Measurements from ENCODE around the gene SEC11A.

DNA sequence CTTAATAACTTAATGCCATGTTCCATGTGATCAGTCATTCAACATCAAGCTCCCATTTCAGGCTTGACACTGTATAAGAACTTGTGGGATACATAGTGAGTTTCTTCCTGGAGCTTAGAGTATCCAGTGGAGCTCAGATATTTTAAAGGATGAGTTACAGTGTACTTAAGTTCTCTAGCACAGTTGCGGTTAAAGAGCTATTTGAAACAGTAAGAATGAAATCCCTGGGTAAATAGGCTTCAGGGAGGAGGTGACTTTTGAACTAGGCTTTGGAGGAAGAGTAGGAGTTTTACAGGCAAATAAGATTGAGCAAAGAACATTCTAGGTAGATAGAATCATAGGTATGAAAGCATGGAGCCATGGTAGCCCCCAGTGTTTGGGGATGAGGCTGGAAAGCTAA is 36.3 kb upstream of the SEC11A start:
- TF ChIP-seq, protein P1, sequence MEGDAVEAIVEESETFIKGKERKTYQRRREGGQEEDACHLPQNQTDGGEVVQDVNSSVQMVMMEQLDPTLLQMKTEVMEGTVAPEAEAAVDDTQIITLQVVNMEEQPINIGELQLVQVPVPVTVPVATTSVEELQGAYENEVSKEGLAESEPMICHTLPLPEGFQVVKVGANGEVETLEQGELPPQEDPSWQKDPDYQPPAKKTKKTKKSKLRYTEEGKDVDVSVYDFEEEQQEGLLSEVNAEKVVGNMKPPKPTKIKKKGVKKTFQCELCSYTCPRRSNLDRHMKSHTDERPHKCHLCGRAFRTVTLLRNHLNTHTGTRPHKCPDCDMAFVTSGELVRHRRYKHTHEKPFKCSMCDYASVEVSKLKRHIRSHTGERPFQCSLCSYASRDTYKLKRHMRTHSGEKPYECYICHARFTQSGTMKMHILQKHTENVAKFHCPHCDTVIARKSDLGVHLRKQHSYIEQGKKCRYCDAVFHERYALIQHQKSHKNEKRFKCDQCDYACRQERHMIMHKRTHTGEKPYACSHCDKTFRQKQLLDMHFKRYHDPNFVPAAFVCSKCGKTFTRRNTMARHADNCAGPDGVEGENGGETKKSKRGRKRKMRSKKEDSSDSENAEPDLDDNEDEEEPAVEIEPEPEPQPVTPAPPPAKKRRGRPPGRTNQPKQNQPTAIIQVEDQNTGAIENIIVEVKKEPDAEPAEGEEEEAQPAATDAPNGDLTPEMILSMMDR (IDR thresholded peaks at IDR 0.05), result no peak
- TF ChIP-seq POLR2AphosphoS5 (IDR thresholded peaks at IDR 0.05) (no peak), EP300 (IDR thresholded peaks at IDR 0.05) (no peak), POLR2A (IDR thresholded peaks at IDR 0.05; ENCODE audit: low read depth) (no peak)
